Measurements from ENCODE around the gene ATP2A3. TPM values are rescaled to one million over a fixed set of nuclear protein-coding genes. Genes with fewer than 3 reads are reported as not detected.

Gene ATP2A3
- polyA plus RNA-seq, 1 donor from 2014 or later: not detected

DNA sequence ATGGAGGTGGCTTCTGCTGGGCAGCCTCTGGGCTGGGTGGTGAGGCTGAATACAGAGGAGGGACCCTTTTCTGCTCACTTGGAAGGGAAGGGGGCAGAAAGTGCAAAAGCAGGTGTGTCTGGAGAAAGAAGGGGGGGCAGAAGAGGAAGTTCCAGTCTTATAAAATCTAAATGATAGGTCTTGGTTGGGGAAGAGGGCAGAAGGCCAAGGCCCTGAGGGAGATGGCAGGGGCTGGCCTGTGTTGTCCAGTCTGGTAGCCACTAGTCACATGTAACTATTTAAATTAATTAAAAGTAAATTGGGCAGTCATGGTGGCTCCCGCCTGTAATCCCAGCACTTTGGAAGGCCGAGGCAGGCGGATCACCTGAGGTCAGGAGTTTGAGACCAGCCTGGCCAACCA is 68.9 kb downstream of the ATP2A3 start:
- H3K4me3 ChIP-seq (ENCODE audit: low read length): no peak overlapping the region
- no peaks in the 10 kb centered on the region for H3F3A ChIP-seq (ENCODE audit: insufficient read depth, low read length, poor library complexity, severe bottlenecking)
- H3K36me3 ChIP-seq (ENCODE audit: insufficient read depth, low read length): no peaks in the 10 kb centered on the region
- H3K9me3 ChIP-seq (ENCODE audit: low read length): no peaks in the 10 kb centered on the region
- H3K27ac ChIP-seq (ENCODE audit: low read length): no peak overlapping the region
- no peaks in the 10 kb centered on the region for H4K20me1 ChIP-seq (ENCODE audit: insufficient read depth)
- no peaks in the 10 kb centered on the region for H3K27me3 ChIP-seq (ENCODE audit: insufficient read depth, low read depth, low read length)
- no peak overlapping the region for H3K4me2 ChIP-seq (ENCODE audit: low read length)
- H3K9me2 ChIP-seq (ENCODE audit: insufficient read depth, low read length): no peaks in the 10 kb centered on the region
- TF ChIP-seq, protein P1, sequence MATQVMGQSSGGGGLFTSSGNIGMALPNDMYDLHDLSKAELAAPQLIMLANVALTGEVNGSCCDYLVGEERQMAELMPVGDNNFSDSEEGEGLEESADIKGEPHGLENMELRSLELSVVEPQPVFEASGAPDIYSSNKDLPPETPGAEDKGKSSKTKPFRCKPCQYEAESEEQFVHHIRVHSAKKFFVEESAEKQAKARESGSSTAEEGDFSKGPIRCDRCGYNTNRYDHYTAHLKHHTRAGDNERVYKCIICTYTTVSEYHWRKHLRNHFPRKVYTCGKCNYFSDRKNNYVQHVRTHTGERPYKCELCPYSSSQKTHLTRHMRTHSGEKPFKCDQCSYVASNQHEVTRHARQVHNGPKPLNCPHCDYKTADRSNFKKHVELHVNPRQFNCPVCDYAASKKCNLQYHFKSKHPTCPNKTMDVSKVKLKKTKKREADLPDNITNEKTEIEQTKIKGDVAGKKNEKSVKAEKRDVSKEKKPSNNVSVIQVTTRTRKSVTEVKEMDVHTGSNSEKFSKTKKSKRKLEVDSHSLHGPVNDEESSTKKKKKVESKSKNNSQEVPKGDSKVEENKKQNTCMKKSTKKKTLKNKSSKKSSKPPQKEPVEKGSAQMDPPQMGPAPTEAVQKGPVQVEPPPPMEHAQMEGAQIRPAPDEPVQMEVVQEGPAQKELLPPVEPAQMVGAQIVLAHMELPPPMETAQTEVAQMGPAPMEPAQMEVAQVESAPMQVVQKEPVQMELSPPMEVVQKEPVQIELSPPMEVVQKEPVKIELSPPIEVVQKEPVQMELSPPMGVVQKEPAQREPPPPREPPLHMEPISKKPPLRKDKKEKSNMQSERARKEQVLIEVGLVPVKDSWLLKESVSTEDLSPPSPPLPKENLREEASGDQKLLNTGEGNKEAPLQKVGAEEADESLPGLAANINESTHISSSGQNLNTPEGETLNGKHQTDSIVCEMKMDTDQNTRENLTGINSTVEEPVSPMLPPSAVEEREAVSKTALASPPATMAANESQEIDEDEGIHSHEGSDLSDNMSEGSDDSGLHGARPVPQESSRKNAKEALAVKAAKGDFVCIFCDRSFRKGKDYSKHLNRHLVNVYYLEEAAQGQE (IDR thresholded peaks at IDR 0.05; ENCODE audit: borderline replicate concordance): no peak
- no peak for TF ChIP-seq RAD21 (conservative IDR thresholded peaks at IDR 0.05)
- TF ChIP-seq SMC3 (conservative IDR thresholded peaks at IDR 0.05; ENCODE audit: poor library complexity): no peak
- TF ChIP-seq, protein P2, sequence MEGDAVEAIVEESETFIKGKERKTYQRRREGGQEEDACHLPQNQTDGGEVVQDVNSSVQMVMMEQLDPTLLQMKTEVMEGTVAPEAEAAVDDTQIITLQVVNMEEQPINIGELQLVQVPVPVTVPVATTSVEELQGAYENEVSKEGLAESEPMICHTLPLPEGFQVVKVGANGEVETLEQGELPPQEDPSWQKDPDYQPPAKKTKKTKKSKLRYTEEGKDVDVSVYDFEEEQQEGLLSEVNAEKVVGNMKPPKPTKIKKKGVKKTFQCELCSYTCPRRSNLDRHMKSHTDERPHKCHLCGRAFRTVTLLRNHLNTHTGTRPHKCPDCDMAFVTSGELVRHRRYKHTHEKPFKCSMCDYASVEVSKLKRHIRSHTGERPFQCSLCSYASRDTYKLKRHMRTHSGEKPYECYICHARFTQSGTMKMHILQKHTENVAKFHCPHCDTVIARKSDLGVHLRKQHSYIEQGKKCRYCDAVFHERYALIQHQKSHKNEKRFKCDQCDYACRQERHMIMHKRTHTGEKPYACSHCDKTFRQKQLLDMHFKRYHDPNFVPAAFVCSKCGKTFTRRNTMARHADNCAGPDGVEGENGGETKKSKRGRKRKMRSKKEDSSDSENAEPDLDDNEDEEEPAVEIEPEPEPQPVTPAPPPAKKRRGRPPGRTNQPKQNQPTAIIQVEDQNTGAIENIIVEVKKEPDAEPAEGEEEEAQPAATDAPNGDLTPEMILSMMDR (IDR thresholded peaks at IDR 0.05; ENCODE audit: poor library complexity, severe bottlenecking): no peak
- TF ChIP-seq EP300 (conservative IDR thresholded peaks at IDR 0.05; ENCODE audit: poor library complexity, severe bottlenecking): no peak
- TF ChIP-seq MXI1 (conservative IDR thresholded peaks at IDR 0.05; ENCODE audit: poor library complexity, severe bottlenecking): no peak
- no peak for TF ChIP-seq TAF1 (IDR thresholded peaks at IDR 0.05; ENCODE audit: low read depth)
- no peak for TF ChIP-seq EZH2 (IDR thresholded peaks at IDR 0.05; ENCODE audit: borderline replicate concordance, insufficient read depth, low read length, poor library complexity, severe bottlenecking)
- no peak for TF ChIP-seq POLR2AphosphoS5 (IDR thresholded peaks at IDR 0.05)
- no peak overlapping the region for H2AFZ ChIP-seq (ENCODE audit: low read depth, low read length)
- H3K9ac ChIP-seq (ENCODE audit: low read length): no peak overlapping the region
- H3K79me2 ChIP-seq (replicated peaks; ENCODE audit: insufficient read depth, low read length): no peaks in the 10 kb centered on the region

DNA sequence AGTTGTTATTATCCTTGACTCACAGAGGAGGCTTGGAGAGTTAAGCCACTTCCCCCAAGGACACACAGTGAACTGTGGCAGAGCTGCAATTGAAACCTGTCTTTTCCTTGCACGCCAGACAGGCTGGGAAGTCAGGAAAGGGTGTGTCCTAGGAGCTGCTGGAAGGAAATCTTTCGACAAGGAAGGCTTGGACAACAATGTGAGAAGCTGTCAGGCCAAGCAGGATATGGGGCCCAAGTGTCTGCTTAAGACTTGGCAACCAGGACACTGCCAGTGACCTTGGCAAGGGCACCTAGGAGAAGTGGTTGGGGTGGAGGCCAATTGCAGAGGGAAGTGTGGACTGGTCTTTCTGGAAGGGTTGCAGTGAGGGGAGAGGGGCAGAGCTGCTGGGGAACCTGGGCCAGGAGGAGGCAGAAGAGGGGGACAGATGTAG is 69.3 kb downstream of the ATP2A3 start:
- Histone ChIP-seq H3K4me3 (ENCODE audit: low read length) (no peak overlapping the region), H4K20me1 (ENCODE audit: insufficient read depth) (no peaks in the 10 kb centered on the region), H3K36me3 (ENCODE audit: insufficient read depth, low read length) (no peaks in the 10 kb centered on the region), H2AFZ (ENCODE audit: low read depth, low read length) (no peak overlapping the region), H3K9me3 (ENCODE audit: low read length) (no peaks in the 10 kb centered on the region), H3K9ac (ENCODE audit: low read length) (no peak overlapping the region), H3K27me3 (ENCODE audit: insufficient read depth, low read depth, low read length) (no peaks in the 10 kb centered on the region), H3K79me2 (replicated peaks; ENCODE audit: insufficient read depth, low read length) (no peaks in the 10 kb centered on the region), H3K4me2 (ENCODE audit: low read length) (no peak overlapping the region), H3F3A (ENCODE audit: insufficient read depth, low read length, poor library complexity, severe bottlenecking) (no peaks in the 10 kb centered on the region), H3K27ac (ENCODE audit: low read length) (no peak overlapping the region), H3K9me2 (ENCODE audit: insufficient read depth, low read length) (no peaks in the 10 kb centered on the region)
- TF ChIP-seq, protein P2 (IDR thresholded peaks at IDR 0.05; ENCODE audit: poor library complexity, severe bottlenecking): no peak
- TF ChIP-seq MXI1 (conservative IDR thresholded peaks at IDR 0.05; ENCODE audit: poor library complexity, severe bottlenecking): no peak
- TF ChIP-seq TAF1 (IDR thresholded peaks at IDR 0.05; ENCODE audit: low read depth): no peak
- TF ChIP-seq POLR2AphosphoS5 (IDR thresholded peaks at IDR 0.05): no peak
- no peak for TF ChIP-seq SMC3 (conservative IDR thresholded peaks at IDR 0.05; ENCODE audit: poor library complexity)
- TF ChIP-seq EP300 (conservative IDR thresholded peaks at IDR 0.05; ENCODE audit: poor library complexity, severe bottlenecking): no peak
- TF ChIP-seq EZH2 (IDR thresholded peaks at IDR 0.05; ENCODE audit: borderline replicate concordance, insufficient read depth, low read length, poor library complexity, severe bottlenecking): no peak
- no peak for TF ChIP-seq RAD21 (conservative IDR thresholded peaks at IDR 0.05)

Data from neural cell (in vitro differentiated cells).